Stimulated activated CD4-positive, alpha-beta T cell treated with anti-CD3 and anti-CD28 coated beads, Interleukin-1b, Interleukin-23, amount 100 ng/mL, for 24 hours (primary cell): ENCODE data around the gene CD300A.

Source experiments
- DNase-seq, 4 experiments: peaks; one replicate each; pipeline ENCODE4 v3.0.0-alpha.2; 2020; ENCODE audit warnings: low read depth in 4 of 4, low spot score in 1 of 4

CD300A gene

GRCh38 chr17:74454197-74455024 lies 12.0 kb upstream of the CD300A start:
- peak in 2 of 4 experiments; percentile 33 to 51 for DNase-seq

GRCh38 chr17:74455025-74455545 lies 11.3 kb upstream of the CD300A start:
- DNase-seq, result no peak

DNA sequence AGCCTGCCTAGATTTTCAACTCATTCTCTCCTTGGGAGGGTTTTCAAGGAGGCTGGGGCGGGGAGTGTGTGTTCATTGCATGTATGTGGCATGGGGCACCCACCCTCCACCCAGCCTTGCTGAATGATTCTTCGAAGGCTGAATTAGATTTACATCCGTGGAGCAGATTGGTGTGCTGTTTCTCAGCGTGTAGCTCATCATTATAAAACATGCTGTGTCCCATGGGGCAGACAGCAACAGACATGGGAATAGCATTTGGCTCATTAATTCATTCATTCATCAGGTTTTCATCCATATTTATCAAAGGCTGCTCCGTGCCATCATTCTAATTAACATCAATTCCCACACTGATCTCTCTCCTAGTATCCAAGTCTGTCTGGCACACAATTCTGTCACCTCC lies 10.6 kb upstream of the CD300A start:
- DNase-seq, result no peak

DNA sequence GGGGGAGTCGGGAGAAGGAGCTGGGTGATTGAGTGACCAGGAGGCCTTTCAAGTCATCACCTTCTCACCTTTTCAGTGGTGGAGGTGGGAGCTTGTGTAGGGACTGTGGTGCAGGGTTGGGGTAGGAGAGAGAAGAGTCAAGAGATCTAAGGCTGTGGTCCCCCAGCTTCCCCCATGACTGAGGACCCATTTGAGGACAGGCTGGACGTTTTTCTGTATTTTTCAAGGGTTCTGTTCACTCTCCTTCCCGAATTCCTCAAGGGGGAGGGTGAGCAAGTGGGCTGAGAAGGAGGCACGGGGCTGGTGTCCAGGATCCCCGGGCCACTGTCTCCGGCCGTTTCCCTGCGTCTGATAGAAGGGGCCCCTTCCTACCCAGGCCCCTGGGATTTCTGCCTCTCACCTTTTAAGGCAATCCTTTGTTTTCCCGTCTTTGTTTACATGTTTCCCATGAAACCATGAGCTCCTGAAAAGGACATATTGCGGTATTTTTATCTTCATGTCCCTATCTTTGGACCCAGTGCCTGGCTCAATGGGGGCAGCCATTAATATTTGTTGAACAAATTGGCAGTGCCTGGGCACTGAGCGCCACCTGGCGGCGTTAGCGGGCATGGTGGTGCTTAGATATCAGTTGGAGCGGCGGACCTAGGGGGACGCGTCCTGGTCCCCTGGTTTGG lies 9.2 kb upstream of the CD300A start:
- DNase-seq, result peak; percentile 40 to 59 (median 54)

DNA sequence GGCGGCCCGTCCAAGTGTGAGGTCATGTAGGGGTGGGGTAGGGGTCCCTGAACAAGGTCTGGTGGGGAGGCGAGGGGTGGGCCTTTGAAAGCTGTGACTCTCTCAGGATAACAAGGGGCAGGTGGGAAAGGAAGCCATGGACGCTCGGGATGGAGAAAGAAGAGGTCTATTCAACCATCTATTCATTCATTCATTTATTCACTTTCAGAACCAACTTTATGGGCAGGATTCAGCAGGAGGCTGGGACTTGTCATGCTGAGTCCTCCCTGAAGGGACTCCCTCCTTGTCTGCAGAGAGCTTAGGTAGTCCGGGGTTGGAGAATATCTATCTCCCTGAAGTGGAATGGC lies 8.6 kb upstream of the CD300A start:
- no peak for DNase-seq

DNA sequence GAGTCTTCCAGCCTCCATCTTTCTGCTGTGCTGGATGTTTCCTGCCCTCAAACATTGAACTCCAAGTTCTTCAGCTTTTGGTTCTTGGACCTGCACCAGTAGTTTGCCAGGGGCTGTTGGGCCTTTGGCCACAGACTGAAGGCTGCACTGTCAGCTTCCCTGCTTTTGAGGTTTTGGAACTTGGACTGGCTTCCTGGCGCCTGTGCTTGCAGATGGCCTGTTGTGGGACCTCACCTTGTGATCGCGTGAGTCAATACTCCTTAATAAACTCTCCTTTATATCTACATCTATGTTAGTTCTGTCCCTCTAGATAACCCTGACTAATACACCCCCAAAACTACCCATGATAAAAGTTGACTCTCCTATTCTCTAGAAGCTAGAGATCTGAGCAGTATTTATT lies 7.6 kb upstream of the CD300A start:
- no peak for DNase-seq

GRCh38 chr17:74459622-74460021 lies 6.8 kb upstream of the CD300A start:
- DNase-seq, result no peak

DNA sequence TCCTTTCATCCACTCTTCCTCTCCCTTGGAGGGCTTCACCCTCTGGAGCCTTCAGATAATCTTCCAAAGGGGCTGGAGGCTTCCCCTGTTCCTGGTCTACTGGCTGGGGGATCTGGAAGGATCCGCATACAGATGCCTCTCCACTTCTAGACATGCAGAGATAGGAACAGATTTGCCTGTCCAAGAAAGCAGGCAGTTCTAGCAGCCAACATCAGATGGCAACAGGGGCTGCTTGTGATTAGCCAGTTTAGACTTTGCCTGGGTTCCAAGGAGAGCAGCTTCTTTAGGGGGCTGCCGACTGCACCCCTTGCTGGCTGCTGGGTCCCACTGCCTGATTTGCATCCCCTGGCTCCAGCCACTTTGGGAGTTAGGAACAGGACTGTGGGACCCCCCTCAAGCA lies 6.2 kb upstream of the CD300A start:
- DNase-seq, result no peak

- no peak for DNase-seq
Observed at GRCh38 chr17:74460996-74461395, 5.4 kb upstream of the CD300A start.

- DNase-seq, result no peak
Observed at GRCh38 chr17:74461611-74462010, 4.8 kb upstream of the CD300A start.

DNA sequence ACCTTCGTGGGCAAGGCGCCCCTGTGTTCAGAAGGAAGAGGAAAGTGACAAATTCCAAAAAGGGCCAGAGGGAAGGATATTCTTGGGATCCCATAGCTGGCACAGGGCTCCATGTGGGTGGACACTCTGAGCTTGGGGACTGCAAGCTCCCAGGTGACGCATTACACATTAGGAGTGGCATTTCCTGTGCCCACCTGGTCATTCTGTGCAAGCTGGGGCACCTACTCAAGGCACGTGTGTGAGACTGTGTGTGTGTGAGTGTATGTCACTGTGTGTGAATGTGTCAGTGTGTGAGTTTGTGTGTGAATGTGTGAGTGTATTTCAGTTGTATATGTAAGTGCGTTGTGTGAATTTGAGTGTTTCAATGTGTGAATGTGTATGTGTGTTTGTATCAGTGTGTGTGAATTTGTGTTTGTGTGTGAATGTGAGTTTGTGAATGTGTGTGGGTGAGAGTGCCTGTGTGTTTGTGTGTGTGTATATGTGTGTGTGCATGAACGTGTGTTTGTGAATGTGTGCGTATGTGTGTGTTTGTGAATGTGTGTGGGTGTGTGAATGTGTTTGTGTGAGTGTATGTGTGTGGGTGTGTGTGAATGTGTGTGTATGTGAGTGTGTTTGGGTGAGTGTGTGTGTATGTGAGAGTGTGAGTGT lies 1.6 kb upstream of the CD300A start:
- no peak for DNase-seq

DNA sequence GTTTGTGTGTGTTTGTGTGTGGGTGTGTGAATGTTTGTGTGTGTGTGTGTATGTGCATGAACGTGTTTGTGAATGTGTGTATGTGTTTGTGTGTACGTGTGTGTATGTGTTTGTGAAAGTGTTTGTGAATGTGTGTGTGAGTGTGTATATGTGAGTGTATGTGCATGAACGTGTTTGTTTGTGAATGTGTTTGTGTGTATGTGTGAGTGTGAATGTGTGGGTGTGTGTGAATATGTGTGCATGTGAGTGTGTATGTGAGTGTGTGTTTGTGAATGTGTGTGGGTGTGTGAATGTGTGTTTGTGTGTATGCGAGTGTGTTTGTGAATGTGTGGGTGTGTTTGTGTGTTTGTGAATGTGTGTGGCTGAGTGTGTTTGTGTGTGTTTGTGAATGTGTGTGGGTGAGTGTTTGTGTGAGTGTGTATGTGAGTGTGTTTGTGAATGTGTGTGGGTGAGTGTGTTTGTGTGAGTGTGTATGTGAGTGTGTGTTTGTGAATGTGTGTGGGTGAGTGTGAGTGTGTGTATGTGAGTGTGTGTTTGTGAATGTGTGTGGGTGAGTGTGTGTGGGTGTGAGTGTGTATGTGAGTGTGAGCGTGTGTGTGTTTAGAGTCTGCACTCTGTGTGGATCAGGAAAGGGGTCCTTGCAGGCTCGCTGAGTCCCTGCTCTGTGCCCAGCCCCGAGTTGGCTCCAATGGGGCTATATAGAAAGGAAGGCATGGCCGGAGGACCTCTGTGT lies 890 bp upstream of the CD300A start:
- DNase-seq, result no peak

GRCh38 chr17:74466828-74467184 lies 372 bp downstream of the CD300A start:
- no peak for DNase-seq

DNA sequence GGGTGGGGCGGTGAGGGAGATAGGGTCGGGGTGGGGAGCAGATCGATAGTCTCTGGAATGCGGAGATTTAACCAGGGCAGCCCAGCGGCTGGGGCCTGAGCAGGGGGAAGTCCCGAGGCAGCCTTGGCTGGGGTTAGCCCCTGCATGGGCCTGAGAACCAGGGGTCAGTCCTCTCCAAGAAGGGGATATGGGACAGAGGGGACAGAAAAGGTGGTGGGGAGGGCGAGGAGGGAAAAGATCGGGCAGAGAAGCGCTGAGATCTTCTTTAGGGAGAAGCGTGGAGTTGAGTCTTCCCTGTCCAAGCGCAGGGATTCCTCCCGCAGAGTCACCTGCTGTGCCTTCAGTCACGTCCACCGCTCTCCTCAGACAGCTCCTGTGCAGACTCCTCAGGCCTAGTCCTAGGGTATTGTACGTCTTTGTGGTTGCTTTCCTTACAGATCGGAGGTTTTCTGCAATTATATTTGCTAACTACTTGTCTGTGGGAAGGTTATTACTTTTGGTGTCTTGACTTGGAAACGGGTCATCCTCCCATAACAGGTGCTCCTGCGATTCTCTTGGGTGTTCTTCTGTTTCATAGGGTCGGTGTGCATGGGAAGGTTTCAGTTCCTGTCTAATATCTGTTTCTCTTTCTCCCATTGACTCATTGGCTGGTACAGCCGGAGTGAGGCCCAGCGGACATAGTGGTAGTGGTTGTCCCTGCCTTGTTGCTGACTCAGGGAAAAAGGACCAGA lies 952 bp downstream of the CD300A start:
- DNase-seq, result no peak

DNA sequence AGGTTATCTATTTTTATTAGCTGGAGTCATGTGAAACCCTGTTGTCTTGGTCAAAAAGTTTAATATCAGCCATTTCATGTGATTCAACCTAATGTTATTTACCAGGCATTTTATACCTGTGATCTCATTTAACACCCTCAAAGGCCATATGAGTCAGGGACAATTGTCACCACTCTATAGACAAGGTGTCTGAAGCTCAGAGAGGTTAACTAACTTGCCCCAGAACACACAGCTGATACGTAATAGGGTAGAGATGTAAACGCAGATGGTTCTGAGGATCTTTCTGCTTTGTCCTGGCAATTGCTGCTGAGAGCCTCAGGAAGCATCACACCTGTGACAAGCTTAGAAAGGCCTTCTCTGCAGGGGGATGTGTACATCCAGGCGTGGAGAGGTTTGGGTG lies 4.9 kb downstream of the CD300A start:
- DNase-seq, result no peak

GRCh38 chr17:74472890-74473289 lies 6.5 kb downstream of the CD300A start:
- DNase-seq, result no peak

DNA sequence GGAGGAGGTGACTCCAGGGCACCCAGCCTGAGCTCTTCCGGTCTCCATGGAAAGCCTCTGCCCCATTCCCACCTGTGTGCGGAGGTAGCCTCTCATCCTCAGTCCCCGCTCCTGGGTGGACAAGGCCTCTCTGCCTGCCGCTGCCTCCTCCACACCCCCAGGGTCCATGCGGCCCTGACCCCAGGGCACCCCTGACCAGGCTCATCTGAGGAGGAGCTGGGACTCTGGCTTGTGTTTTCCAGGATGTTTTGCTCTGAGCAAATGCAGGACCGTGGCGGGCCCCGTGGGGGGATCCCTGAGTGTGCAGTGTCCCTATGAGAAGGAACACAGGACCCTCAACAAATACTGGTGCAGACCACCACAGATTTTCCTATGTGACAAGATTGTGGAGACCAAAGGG lies 6.9 kb downstream of the CD300A start:
- no peak for DNase-seq

- DNase-seq, result no peak
Observed at GRCh38 chr17:74474043-74474792, 7.8 kb downstream of the CD300A start.

DNA sequence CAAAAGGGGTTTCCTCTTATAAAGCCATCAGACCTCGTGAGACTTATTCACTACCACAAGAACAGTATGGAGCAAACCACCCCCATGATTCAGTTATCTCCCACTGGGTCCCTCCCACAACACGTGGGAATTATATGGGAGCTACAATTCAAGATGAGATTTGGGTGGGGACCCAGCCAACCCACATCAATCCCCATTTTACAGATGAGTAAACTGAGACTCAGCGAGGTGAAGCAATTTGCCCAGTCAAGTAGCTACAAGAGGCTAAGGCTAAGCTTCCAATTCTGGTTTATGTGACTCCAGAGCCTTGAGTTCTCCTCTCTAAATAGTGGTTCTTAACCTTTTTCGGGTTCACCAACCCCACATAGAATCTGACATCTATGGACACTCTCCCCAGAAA lies 8.8 kb downstream of the CD300A start:
- no peak for DNase-seq

- DNase-seq, result no peak
Observed at GRCh38 chr17:74477411-74477810, 11.0 kb downstream of the CD300A start.
